Stimulated activated naive CD8-positive, alpha-beta T cell treated with anti-CD3 and anti-CD28 coated beads, Interleukin-15, amount 100 ng/mL, for 72 hours (primary cell): ENCODE results near the gene UBXN4.

Experiments
- ATAC-seq: fragments of 150-1000 bp; cut with Tn5 transposase; 2 replicates; pipeline ENCODE4 v1.10.0; 2021; ENCODE audit warnings: mild to moderate bottlenecking, moderate library complexity
- DNase-seq, 2 donors: peaks; one replicate each; pipeline ENCODE4 v3.0.0; 2021 to 2022
- H3K27ac Mint-ChIP-seq, 2 donors: one replicate each; pipeline ENCODE4 v1.8.0; 2022; ENCODE audit warnings: mild to moderate bottlenecking in 2 of 2, mixed read lengths in 2 of 2, moderate library complexity in 2 of 2
- H3K27me3 Mint-ChIP-seq: one replicate; pipeline ENCODE4 v1.8.0; 2022; ENCODE audit warnings: mixed read lengths
- H3K4me1 Mint-ChIP-seq: one replicate; pipeline ENCODE4 v1.8.0; 2022; ENCODE audit warnings: mild to moderate bottlenecking, mixed read lengths
- H3K4me3 Mint-ChIP-seq, 2 donors: one replicate each; pipeline ENCODE4 v1.8.0; 2022; ENCODE audit warnings: mild to moderate bottlenecking in 2 of 2, mixed read lengths in 2 of 2, moderate library complexity in 1 of 2
- H3K9me3 Mint-ChIP-seq, 2 donors: one replicate each; pipeline ENCODE4 v1.8.0; 2022; ENCODE audit warnings: mixed read lengths in 2 of 2

Gene UBXN4

GRCh38 chr2:135743860-135744259, 2.2 kb downstream of the UBXN4 start:
- peaks cover 35% of the 10 kb centered on the region for H3K4me1 Mint-ChIP-seq
- H3K27me3 Mint-ChIP-seq, result no peaks in the 10 kb centered on the region
- ATAC-seq, result no peak
- no peak for DNase-seq
- peak overlapping the region in 1 of 2 donors; percentile 19 for H3K27ac Mint-ChIP-seq
- H3K9me3 Mint-ChIP-seq, result no peaks in the 10 kb centered on the region
- peak overlapping the region; percentile 68 to 69 for H3K4me3 Mint-ChIP-seq

- Mint-ChIP-seq H3K4me3 (peak overlapping the region in 1 of 2 donors; percentile 68), H3K4me1 (peaks cover 35% of the 10 kb centered on the region), H3K27ac (peak overlapping the region in 1 of 2 donors; percentile 50), H3K27me3 (no peaks in the 10 kb centered on the region), H3K9me3 (no peaks in the 10 kb centered on the region)
- ATAC-seq, result peak; percentile 21
- peak in 1 of 2 donors; percentile 26 for DNase-seq
Measured at GRCh38 chr2:135744760-135745314, 3.2 kb downstream of the UBXN4 start.

- Mint-ChIP-seq H3K4me3 (no peak overlapping the region), H3K9me3 (no peaks in the 10 kb centered on the region), H3K27ac (no peak overlapping the region), H3K4me1 (peaks cover 35% of the 10 kb centered on the region), H3K27me3 (no peaks in the 10 kb centered on the region)
- no peak for ATAC-seq
- no peak for DNase-seq
Measured at GRCh38 chr2:135745545-135745944, 3.9 kb downstream of the UBXN4 start.

DNA sequence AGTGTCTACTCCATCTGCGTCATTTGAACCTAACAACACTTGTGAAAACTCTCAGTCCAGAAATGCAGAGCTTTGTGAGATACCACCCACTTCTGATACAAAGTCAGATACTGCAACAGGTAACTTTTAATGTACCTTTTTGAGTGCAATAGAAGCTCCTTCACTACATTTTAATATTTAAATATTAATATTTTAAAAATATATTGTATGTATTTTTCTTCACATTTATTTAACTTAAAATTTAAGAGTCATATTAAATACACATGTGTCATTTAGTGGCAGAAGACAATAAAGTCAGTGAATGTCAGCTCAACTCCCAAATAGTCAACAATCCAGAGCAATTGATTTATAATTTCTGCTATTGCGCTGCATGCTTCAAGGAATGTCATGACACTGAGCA, 13.9 kb downstream of the UBXN4 start:
- Mint-ChIP-seq H3K4me1 (no peaks in the 10 kb centered on the region), H3K27me3 (no peaks in the 10 kb centered on the region), H3K9me3 (peaks cover 6 to 7% of the 10 kb centered on the region in 2 donors), H3K4me3 (no peak overlapping the region), H3K27ac (no peak overlapping the region)
- ATAC-seq (no peak), DNase-seq (no peak)

DNA sequence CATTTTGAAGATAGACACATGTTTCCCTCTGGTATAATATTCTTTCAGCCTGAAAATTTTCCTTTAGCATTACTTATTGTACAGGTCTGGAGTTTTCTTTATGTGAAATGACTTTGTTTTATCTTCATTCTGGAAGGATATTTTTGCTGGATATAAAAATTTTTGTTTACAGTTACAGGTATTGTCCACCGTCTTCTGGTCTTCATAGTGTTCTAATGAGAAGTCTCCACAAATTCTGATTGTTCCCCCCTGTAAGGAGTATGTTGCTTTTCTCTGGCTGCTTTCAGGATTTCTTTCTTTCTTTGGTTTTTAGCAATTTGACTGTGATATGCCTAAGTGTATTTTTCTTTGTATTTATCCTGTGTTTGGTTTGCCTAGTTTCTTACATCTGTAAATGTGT, 15.0 kb downstream of the UBXN4 start:
- no peaks in the 10 kb centered on the region for H3K27me3 Mint-ChIP-seq
- H3K27ac Mint-ChIP-seq, result no peak overlapping the region
- H3K9me3 Mint-ChIP-seq, result peaks cover 6 to 7% of the 10 kb centered on the region in 2 donors
- H3K4me3 Mint-ChIP-seq, result no peak overlapping the region
- DNase-seq, result no peak
- H3K4me1 Mint-ChIP-seq, result no peaks in the 10 kb centered on the region
- no peak for ATAC-seq

DNA sequence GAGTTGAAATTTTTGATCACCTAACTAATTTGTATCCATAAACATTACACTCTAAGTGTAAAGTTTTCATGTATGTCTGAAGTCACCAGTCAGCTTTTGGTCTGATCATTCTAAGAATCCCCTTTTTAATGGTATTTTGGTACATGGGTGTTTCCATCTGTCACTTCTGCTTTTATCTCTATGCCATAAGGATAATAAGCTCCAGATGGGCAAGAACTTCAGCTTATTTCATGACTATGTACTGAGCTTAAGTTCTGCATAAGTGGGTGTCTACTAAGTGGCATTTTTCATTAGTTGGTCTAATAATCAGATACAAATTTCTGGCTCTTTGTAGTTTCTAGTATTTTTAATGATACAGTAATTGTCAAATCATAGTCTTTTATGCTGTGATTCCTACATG, 20.4 kb downstream of the UBXN4 start:
- H3K4me3 Mint-ChIP-seq, result no peak overlapping the region
- ATAC-seq (no peak), DNase-seq (no peak)
- H3K9me3 Mint-ChIP-seq, result peaks cover under 1% of the 10 kb centered on the region in 2 donors
- H3K27ac Mint-ChIP-seq, result no peak overlapping the region
- no peaks in the 10 kb centered on the region for H3K27me3 Mint-ChIP-seq
- H3K4me1 Mint-ChIP-seq, result peaks cover 11% of the 10 kb centered on the region

DNA sequence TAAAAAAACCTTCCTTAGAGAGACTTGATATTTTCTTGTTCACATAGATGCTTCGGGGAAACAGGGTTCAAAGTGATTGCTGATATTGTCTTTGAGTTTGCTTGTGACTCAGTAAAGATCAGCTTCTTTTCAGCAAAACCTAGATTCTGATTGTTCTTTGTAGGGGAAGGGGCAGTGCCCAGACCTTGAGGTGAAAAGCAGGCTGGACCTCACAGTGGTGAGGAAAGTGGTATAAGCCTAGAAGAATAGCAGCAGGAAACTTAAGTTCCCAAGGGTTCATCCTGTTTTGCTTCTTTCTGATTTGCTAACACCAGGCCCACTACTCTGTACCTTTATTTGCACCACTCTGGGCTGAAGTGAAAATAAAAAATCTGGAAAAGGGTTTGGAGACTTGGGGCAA, 20.9 kb downstream of the UBXN4 start:
- DNase-seq (no peak), ATAC-seq (no peak)
- H3K4me3 Mint-ChIP-seq, result no peak overlapping the region
- H3K27ac Mint-ChIP-seq, result no peak overlapping the region
- H3K4me1 Mint-ChIP-seq, result peaks cover 11% of the 10 kb centered on the region
- H3K9me3 Mint-ChIP-seq, result no peaks in the 10 kb centered on the region
- H3K27me3 Mint-ChIP-seq, result no peaks in the 10 kb centered on the region

DNA sequence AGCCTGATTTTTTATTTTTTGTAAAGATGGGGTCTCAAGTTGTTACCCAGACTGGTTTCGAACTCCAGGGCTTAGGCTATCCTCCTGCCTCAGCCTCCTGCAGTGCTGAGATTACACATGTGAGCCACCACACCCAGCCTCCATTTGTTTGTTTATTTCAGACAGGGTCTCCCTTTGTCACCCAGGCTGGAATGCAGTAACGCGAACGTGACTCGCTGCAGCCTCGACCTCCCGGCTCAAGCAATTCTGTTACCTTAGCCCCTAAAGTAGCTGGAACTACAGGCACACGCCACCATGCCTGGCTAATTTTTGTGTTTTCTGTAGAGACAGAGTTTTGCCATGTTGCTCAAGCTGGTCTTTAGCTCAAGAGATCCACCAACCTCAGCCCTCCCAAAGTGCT, 27.2 kb downstream of the UBXN4 start:
- Mint-ChIP-seq H3K9me3 (no peaks in the 10 kb centered on the region), H3K4me1 (peaks cover 20% of the 10 kb centered on the region), H3K4me3 (no peak overlapping the region), H3K27me3 (no peaks in the 10 kb centered on the region), H3K27ac (peak overlapping the region in 1 of 2 donors; percentile 67)
- DNase-seq, result no peak
- no peak for ATAC-seq

DNA sequence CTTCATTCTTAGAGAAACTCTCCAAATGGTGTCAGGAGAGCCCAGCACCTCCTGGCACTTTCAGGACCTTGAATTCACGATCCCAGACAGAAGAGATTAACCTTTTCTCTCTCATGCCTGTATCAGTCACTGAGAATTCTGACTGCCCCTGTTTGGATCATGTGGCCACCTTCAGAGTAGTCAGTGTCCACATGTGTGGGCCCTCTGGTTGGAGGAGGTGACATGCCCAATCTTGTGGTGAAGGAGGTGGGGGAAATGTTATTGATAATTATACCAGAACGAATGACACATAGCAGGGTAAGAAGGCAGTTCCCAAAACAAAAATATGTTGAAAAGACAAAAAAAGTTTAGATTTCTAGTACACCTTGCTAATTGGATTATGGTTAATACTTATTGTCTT, 31.7 kb downstream of the UBXN4 start:
- H3K4me3 Mint-ChIP-seq, result no peak overlapping the region
- H3K27ac Mint-ChIP-seq, result peak overlapping the region; percentile 56 to 80
- H3K9me3 Mint-ChIP-seq, result no peaks in the 10 kb centered on the region
- ATAC-seq (peak; percentile 54), DNase-seq (no peak)
- no peaks in the 10 kb centered on the region for H3K27me3 Mint-ChIP-seq
- H3K4me1 Mint-ChIP-seq, result peaks cover 11% of the 10 kb centered on the region

DNA sequence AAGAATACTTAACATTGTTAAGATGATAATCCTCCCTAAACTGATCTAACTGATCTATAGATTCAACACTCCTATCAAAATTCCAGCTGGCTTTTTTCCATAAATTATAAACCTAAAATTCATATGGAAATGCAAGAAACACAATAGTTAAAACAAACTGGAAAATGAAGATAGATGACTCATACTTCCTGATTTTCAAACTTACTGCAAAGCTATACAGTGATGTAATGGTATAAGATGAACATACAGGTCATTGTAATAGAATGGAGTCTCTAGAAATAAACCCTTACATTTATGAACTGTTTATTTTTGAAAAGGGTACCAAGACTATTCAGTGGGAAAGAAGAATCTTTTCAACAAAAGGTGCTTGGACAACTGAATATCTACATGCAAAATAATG, 32.3 kb downstream of the UBXN4 start:
- Mint-ChIP-seq H3K4me1 (peaks cover 11% of the 10 kb centered on the region), H3K9me3 (no peaks in the 10 kb centered on the region), H3K27ac (no peak overlapping the region), H3K27me3 (no peaks in the 10 kb centered on the region), H3K4me3 (no peak overlapping the region)
- DNase-seq (no peak), ATAC-seq (no peak)

- Mint-ChIP-seq H3K9me3 (no peaks in the 10 kb centered on the region), H3K4me1 (peaks cover 11% of the 10 kb centered on the region), H3K4me3 (no peak overlapping the region), H3K27me3 (no peaks in the 10 kb centered on the region), H3K27ac (no peak overlapping the region)
- no peak for DNase-seq
- no peak for ATAC-seq
Measured at GRCh38 chr2:135775420-135775819, 33.8 kb downstream of the UBXN4 start.

DNA sequence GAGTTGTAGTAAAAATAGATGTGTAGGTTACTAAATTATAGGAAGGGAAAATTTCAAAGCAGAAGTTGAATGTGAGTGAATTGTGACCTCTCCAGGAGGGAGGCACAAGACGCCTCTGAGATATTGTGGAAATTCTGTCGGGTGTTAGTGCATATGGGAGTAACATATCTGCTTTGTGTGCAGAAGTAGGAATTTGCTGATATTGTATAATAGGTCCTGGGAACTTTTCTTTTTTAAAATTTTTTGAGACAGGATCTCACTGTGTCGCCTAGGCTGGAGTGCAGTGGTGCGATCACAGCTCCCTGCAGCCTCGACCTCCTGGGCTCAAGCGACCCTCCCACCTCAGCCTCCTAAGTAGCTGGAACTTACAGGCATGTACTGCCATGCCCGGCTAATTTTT, 34.7 kb downstream of the UBXN4 start:
- no peak for ATAC-seq

DNA sequence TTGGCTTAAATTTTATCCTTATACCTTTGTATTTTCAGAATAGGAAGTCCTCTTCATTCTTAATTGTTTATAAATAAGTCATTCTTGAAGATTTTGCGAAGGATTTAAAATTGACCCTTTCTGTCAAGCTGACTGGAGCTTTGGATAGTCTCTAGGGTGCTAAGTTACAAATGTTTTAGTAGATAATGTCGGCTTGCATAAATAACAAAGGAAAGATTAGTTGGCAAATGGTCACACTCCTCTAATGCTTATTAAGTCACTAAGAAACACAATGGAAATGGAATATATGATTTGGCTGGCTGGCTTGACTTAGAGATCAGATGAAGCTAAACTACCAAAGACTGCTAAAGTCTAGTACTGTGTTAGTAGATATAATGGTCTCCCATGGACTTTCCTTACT, 40.6 kb downstream of the UBXN4 start:
- Mint-ChIP-seq H3K27ac (no peak overlapping the region), H3K9me3 (no peaks in the 10 kb centered on the region), H3K27me3 (no peaks in the 10 kb centered on the region), H3K4me1 (no peaks in the 10 kb centered on the region), H3K4me3 (no peak overlapping the region)
- ATAC-seq (no peak), DNase-seq (no peak)

More for the DNA sequence above, 34.7 kb downstream of the UBXN4 start:
- Mint-ChIP-seq H3K27ac (no peak overlapping the region), H3K27me3 (no peaks in the 10 kb centered on the region), H3K9me3 (no peaks in the 10 kb centered on the region), H3K4me3 (no peak overlapping the region), H3K4me1 (peaks cover 11% of the 10 kb centered on the region)
- no peak for DNase-seq

DNA sequence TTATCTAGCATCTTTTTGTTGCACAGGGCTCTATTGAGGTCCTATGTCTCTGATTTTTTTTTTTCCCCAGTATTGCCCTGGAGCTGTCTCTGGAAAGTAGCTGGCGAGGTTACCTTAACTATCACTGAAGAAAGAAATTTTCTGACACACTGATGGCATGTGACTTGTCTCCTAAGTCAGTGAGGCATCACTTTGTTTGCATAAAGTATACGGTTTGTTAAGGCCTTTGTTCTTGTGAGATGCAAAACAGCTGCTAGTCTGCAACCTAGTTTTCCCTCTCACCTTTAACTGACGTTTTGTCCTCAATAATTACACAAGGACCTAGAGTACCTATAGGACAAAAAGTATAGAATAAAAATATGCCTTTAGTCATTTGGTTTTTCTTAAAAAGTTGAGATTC, 41.8 kb downstream of the UBXN4 start:
- no peak for DNase-seq
- Mint-ChIP-seq H3K4me1 (no peaks in the 10 kb centered on the region), H3K27ac (no peak overlapping the region), H3K27me3 (no peaks in the 10 kb centered on the region), H3K9me3 (no peaks in the 10 kb centered on the region), H3K4me3 (no peak overlapping the region)
- ATAC-seq, result no peak

- Mint-ChIP-seq H3K27me3 (no peaks in the 10 kb centered on the region), H3K4me3 (no peak overlapping the region), H3K9me3 (no peaks in the 10 kb centered on the region), H3K4me1 (no peaks in the 10 kb centered on the region), H3K27ac (no peak overlapping the region)
- no peak for DNase-seq
- peak; percentile 52 for ATAC-seq
Measured at GRCh38 chr2:135785032-135785431, 43.4 kb downstream of the UBXN4 start.

- DNase-seq, result no peak
Measured at GRCh38 chr2:135786823-135787222, 45.2 kb downstream of the UBXN4 start.

GRCh38 chr2:135790423-135790822, 48.8 kb downstream of the UBXN4 start:
- no peak for ATAC-seq
- DNase-seq, result no peak
- Mint-ChIP-seq H3K27me3 (no peaks in the 10 kb centered on the region), H3K4me3 (no peak overlapping the region), H3K27ac (no peak overlapping the region), H3K4me1 (peaks cover 39% of the 10 kb centered on the region), H3K9me3 (no peaks in the 10 kb centered on the region)

More at GRCh38 chr2:135786823-135787222, 45.2 kb downstream of the UBXN4 start:
- Mint-ChIP-seq H3K4me3 (no peak overlapping the region), H3K27me3 (no peaks in the 10 kb centered on the region), H3K9me3 (no peaks in the 10 kb centered on the region), H3K4me1 (peaks cover 9% of the 10 kb centered on the region), H3K27ac (no peak overlapping the region)
- ATAC-seq, result no peak
